Eye (tissue), 1 donor: ENCODE measurements around the gene MYBPC1.
"Not testable (repeated sequence)": the region's sequence is repeated elsewhere in the genome, so short reads cannot be mapped to it uniquely, and the experiment has no call there.

Source experiments
- DNase-seq: peaks from one replicate; pipeline ENCODE4 v3.0.0-alpha.2; 2015

Gene MYBPC1

GRCh38 chr12:101594700-101595099 is at the start of gene MYBPC1:
MYBPC1 (plus strand) TSS chr12:101594971; CDS start chr12:101595071, 100 bp downstream.
- DNase-seq = no peak

GRCh38 chr12:101551362-101552114 is 43.2 kb upstream of the MYBPC1 start:
- DNase-seq = no peak

GRCh38 chr12:101552277-101552676 is 42.5 kb upstream of the MYBPC1 start:
- DNase-seq = peak; percentile 33

GRCh38 chr12:101557094-101557493 is 37.7 kb upstream of the MYBPC1 start:
- no peak for DNase-seq

GRCh38 chr12:101558726-101559125 is 36.0 kb upstream of the MYBPC1 start:
- DNase-seq = not testable (repeated sequence)

GRCh38 chr12:101563212-101563611 is 31.6 kb upstream of the MYBPC1 start:
- DNase-seq = no peak

- no peak for DNase-seq
Measured at GRCh38 chr12:101564912-101565311, 29.9 kb upstream of the MYBPC1 start.

GRCh38 chr12:101566318-101566717 is 28.5 kb upstream of the MYBPC1 start:
- no peak for DNase-seq

- no peak for DNase-seq
Measured at GRCh38 chr12:101567918-101568317, 26.9 kb upstream of the MYBPC1 start.

GRCh38 chr12:101570047-101570446 is 24.7 kb upstream of the MYBPC1 start:
- peak; percentile 81 for DNase-seq

- no peak for DNase-seq
Measured at GRCh38 chr12:101571105-101571504, 23.7 kb upstream of the MYBPC1 start.

GRCh38 chr12:101573743-101574142 is 21.0 kb upstream of the MYBPC1 start:
- DNase-seq = no peak

- no peak for DNase-seq
Measured at GRCh38 chr12:101578417-101578816, 16.4 kb upstream of the MYBPC1 start.

GRCh38 chr12:101581190-101581589 is 13.6 kb upstream of the MYBPC1 start:
- no peak for DNase-seq

- DNase-seq = peak; percentile 21
Measured at GRCh38 chr12:101582937-101583336, 11.8 kb upstream of the MYBPC1 start.

GRCh38 chr12:101590383-101590782 is 4.4 kb upstream of the MYBPC1 start:
- no peak for DNase-seq

- DNase-seq = no peak
Measured at GRCh38 chr12:101591781-101592180, 3.0 kb upstream of the MYBPC1 start.

GRCh38 chr12:101592448-101592847 is 2.3 kb upstream of the MYBPC1 start:
- no peak for DNase-seq

- DNase-seq = peak; percentile 41
Measured at GRCh38 chr12:101592921-101593320, 1.9 kb upstream of the MYBPC1 start.

- DNase-seq = no peak
Measured at GRCh38 chr12:101596172-101596571, 1.4 kb downstream of the MYBPC1 start.

GRCh38 chr12:101597164-101597563 is 2.4 kb downstream of the MYBPC1 start:
- DNase-seq = no peak

GRCh38 chr12:101598483-101598882 is 3.7 kb downstream of the MYBPC1 start:
- no peak for DNase-seq

GRCh38 chr12:101599311-101599710 is 4.5 kb downstream of the MYBPC1 start:
- DNase-seq = no peak

GRCh38 chr12:101599771-101600484 is 5.2 kb downstream of the MYBPC1 start:
- no peak for DNase-seq
